ENCODE measurements around the gene VAT1. TPM values are rescaled to one million over a fixed set of nuclear protein-coding genes. Genes with fewer than 3 reads are reported as not detected.

Gene VAT1
- total RNA-seq, 1 experiment from 2014 or later, result 34.9 TPM

DNA sequence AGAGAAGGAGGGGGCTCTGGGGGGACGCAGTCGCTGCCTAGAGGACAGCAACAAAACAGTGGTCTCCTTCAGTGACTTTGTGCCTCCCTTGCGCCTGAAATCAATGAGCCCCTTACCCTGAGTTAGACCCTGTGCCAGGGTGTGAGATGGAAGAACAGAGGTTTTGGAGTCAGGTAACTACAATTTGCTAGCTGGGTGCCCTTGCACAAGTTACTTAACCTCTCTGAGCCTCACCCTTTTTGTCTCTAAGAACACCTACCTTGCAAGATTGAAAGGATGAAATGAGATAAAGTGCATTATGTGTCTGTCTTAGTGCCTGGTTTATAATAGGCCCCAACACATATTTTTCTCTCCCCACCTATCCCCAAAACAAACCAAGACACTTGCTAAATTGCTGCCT lies 12.7 kb upstream of the VAT1 start:
- H3K4me1 ChIP-seq, result peaks cover 10% of the 10 kb centered on the region; the same call in 1 of the 2 replicates
- DNase-seq, result no peak
- H3K27me3 ChIP-seq, result no peaks in the 10 kb centered on the region
- no peak overlapping the region for H3K4me3 ChIP-seq
- no peak overlapping the region for H3K27ac ChIP-seq
- no peaks in the 10 kb centered on the region for H3K9me3 ChIP-seq (replicated peaks)
- H3K36me3 ChIP-seq, result no peaks in the 10 kb centered on the region

DNA sequence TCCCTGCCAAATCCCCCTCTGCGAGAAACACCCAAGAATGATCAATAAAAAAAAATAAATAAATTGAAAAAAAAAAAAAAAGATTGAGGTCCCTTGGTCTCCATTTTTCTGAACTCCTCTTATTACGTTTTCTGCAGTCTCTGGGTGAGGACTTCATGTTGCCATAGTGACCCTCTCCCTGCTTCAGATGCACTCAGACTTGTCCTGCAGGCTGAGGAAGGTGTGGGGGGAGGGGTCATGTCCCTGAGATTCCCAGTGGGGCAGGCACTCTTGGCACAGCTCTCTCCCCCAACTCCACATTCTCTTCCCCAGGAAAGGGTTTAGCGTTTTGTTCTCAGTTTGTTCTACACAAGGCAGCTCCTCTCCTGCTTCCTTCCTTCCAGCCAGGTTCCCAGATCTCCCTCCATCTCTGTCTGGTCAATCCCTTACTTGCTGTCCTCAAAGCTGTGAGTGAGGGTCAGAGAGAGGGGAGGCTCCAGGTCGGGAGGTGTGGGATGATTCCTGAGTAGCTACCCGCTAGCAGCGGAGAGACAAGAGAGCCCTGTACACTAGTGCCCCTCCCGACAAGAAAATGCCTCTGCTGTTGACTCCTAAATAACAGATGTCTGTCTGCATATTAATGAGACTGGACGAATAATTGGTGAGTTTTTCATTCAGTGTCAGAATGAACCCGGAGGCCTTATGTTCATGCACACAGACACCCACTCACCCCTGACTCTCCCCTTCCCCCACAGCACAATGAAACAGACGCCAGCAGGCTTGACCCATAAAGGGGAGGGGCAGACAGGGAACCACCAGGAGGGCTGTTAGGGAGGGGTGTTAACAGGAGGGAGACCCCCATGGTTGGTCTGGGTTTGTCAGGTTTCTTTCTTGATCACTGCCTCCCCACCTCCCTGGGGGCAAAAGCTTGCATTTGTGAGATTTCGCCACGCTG lies 12.0 kb upstream of the VAT1 start:
- Histone ChIP-seq H3K27me3 (peaks cover 3% of the 10 kb centered on the region; the same call in 1 of the 2 replicates), H3K27ac (no peak overlapping the region), H3K4me1 (peaks cover 14% of the 10 kb centered on the region), H3K9me3 (replicated peaks) (no peaks in the 10 kb centered on the region), H3K36me3 (no peaks in the 10 kb centered on the region), H3K4me3 (no peak overlapping the region)
- DNase-seq, result peak in 1 of 2 experiments; percentile 13

DNA sequence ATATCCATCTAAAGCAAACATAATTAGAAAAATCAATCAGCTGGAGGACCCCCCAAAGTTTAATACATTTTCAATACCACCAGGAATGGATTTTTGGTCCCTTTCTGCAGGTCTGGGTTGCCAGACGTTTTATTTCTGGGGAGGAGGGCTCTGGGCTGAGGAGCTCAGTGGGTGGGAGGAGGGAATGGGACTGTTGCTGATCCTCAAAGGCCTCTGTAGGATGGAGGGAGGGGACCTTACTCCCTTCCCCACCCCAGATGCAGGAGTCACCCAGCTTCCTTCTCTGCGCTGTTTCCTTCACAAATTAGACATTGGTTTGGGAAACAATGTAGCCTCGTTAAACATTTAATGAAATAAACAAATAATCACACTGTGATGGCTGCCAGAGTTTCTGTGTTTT lies 9.5 kb upstream of the VAT1 start:
- H3K36me3 ChIP-seq, result no peaks in the 10 kb centered on the region
- H3K4me1 ChIP-seq, result peaks cover 16% of the 10 kb centered on the region
- no peaks in the 10 kb centered on the region for H3K9me3 ChIP-seq (replicated peaks)
- no peak overlapping the region for H3K27ac ChIP-seq
- peaks cover 5% of the 10 kb centered on the region; the same call in 1 of the 2 replicates for H3K27me3 ChIP-seq
- no peak for DNase-seq
- no peak overlapping the region for H3K4me3 ChIP-seq

DNA sequence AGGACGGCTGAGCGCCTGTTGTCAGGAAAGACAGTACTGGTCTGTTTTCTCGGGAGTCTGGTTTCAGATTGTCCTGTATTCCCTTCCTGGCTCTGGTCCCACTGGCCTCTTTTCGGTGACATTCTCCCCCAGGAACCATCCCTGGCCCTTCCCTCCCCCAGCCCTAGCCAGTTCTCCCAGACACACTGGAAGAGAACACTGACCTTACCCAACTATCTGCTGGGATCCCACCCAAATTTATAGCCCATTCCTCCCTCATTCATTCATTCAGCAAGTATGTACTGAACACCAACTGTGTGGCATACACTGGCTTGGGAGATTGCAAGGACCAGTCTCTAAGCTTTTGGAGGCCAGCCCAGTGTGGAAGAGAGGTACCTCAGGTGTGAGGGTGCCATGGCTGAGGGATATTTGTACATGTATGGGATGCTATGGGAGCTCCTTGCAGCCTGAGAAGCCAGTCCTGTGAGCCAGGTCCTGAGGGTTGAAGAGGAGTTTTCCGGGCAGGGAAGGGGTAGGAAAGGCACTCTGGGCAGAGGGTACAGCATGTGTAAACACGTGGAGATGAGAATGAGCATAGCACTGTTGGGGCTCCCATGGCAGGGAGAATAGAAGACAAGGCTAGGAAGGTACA lies 8.1 kb upstream of the VAT1 start:
- Histone ChIP-seq H3K4me1 (peaks cover 16% of the 10 kb centered on the region), H3K9me3 (replicated peaks) (no peaks in the 10 kb centered on the region), H3K27ac (no peak overlapping the region), H3K4me3 (no peak overlapping the region), H3K27me3 (peaks cover 5% of the 10 kb centered on the region; the same call in 1 of the 2 replicates), H3K36me3 (no peaks in the 10 kb centered on the region)
- DNase-seq, result peak in 1 of 2 experiments; percentile 63

DNA sequence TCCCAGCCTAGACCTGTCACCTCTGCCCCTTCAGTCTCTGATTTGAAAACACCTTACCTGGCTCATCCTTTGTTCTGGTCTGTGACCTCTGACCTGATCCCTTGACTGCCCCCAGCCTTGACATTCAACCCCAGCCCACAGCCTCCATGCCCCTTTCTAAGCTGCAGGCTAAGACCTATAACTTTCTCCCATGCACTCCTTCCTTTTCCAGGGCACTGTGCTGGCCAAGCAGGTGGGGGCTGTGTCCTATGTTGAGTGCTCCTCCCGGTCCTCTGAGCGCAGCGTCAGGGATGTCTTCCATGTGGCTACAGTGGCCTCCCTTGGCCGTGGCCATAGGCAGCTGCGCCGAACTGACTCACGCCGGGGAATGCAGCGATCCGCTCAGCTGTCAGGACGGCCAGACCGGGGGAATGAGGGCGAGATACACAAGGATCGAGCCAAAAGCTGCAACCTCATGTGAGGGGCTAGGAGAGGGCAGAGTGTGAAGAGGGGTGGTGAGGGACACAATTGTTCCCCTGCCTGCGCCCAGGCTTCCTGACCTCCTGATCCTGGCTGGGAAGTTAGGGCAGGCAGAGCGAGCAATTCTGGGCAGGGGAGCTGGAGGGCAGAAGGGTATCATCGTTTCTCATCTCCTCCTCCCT lies 6.2 kb upstream of the VAT1 start:
- peaks cover 5% of the 10 kb centered on the region; the same call in 1 of the 2 replicates for H3K27me3 ChIP-seq
- DNase-seq, result peak; percentile 65 to 67
- peak overlapping the region; percentile 9; the same call in 1 of the 2 replicates for H3K27ac ChIP-seq
- peaks cover 9% of the 10 kb centered on the region for H3K4me1 ChIP-seq
- no peaks in the 10 kb centered on the region for H3K36me3 ChIP-seq
- no peak overlapping the region for H3K4me3 ChIP-seq
- no peaks in the 10 kb centered on the region for H3K9me3 ChIP-seq (replicated peaks)

DNA sequence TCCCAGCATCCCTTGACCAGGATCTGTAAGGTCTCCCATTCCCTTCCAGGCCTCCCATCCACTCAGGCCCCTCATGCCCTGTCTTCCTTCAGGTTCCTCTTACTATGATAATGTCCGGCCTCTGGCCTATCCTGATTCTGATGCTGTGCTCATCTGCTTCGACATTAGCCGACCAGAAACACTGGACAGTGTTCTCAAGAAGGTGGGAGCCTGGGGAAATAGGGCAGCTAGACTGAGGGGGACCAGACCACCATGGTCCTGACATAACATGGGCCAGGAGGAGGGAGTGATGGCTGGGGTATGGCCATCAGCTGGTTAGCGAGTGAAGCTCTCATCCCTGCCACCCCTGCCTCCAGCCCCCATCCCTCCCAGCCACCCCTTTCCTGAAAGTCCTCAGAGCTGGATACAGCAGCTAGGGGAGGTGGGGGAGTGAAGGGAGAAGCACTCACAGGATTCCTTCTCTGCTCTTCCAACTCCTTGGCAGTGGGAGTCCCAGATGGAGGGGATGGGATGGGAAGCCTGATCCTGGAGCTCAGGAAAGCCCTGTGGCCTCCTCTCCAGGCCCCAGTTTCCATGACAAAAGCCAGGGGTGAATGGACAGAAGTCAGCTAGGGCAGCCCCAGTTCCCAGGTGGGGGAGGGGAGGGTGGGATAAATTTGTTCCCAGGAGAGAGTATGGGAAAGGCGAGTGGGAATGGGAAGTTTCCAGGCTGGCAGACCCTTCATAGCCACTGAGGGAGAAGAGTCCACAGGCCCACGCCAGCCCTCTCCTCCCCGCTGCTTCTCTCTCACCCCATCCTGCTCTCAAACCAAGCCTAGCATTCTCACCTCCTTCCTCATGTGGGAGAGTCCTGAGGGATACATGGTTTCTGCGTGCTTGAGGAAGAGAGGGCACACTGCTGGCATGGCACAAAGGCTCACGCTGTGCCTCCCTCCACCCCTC lies 5.2 kb upstream of the VAT1 start:
- no peaks in the 10 kb centered on the region for H3K9me3 ChIP-seq (replicated peaks)

DNA sequence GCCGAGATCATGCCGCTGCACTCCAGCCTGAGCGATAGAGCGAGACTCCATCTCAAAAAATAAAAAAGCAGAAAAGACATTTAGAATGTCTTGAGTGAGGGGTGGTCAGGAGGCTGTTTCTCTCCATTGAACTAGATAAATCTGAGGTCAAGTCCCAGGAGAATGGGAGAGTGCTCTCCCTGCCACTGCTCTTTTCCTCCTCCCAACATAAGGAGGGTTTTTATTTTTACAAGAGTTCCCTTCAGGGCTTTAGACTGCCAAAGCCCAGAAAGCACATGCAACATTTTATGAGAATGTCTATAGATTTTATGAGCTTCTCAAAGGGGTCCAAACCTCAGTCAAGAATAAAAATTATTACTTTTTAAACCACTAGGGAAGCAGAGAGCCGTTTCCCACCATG lies 4.4 kb upstream of the VAT1 start:
- H3K4me1 ChIP-seq, result peaks cover 9% of the 10 kb centered on the region
- no peaks in the 10 kb centered on the region for H3K9me3 ChIP-seq (replicated peaks)
- peaks cover 5% of the 10 kb centered on the region; the same call in 1 of the 2 replicates for H3K27me3 ChIP-seq

More for the DNA sequence above, 5.2 kb upstream of the VAT1 start:
- Histone ChIP-seq H3K27ac (no peak overlapping the region), H3K36me3 (no peaks in the 10 kb centered on the region), H3K4me3 (no peak overlapping the region), H3K4me1 (peaks cover 9% of the 10 kb centered on the region), H3K27me3 (peaks cover 5% of the 10 kb centered on the region; the same call in 1 of the 2 replicates)
- DNase-seq, result no peak

DNA sequence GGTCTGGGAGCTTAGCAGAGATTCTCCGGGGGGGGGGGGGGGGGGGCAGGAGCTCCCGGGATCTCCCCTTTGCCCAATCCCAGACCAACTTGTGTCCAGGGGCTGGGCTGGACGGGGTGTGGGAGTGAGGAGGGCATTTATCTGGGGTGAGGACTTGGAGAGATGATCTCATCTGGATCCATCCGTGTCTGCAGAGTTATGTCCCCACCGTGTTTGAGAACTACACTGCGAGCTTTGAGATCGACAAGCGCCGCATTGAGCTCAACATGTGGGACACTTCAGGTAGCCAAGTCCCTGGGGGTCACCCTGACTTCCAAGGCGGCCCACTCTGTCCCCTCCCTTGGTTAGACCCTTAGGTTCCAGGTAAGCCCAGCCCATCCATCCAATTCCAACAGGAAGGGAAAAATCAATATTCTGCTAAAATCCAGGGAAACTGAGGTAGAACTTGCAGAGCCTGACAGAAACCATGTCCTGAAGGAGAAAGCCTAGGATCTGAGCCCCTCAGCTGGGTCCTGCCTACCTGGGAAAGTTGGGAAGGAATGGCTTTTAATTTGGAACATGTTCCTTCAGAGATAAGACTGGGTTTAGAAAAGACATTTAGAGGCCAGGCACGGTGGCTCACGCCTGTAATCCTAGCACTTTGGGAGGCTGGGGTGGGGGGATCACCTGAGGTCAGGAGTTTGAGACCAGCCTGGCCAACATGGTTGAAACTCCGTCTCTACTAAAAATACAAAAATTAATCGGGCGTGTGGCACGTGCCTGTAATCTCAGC lies 3.8 kb upstream of the VAT1 start:
- H3K27me3 ChIP-seq, result peaks cover 5% of the 10 kb centered on the region; the same call in 1 of the 2 replicates
- no peak for DNase-seq
- H3K4me1 ChIP-seq, result peaks cover 9% of the 10 kb centered on the region

More for the DNA sequence above, 4.4 kb upstream of the VAT1 start:
- DNase-seq, result no peak
- Histone ChIP-seq H3K27ac (no peak overlapping the region), H3K4me3 (no peak overlapping the region), H3K36me3 (no peaks in the 10 kb centered on the region)

DNA sequence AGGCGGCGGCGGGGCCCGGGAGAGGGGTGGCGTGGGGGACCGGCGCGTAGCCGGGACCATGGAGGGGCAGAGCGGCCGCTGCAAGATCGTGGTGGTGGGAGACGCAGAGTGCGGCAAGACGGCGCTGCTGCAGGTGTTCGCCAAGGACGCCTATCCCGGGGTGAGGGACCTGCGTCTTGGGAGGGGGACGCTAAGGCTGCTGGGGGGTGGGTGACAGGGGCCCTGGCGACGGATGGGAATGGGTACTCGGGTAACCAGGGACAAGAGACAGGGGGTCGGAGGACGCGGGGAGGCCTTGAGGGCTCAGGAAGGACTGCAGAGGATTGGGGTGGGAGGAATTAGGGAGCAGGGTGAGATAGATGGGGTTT lies 3.1 kb upstream of the VAT1 start:
- H3K4me1 ChIP-seq, result peaks cover 9% of the 10 kb centered on the region
- no peaks in the 10 kb centered on the region for H3K9me3 ChIP-seq (replicated peaks)
- peaks cover 5% of the 10 kb centered on the region; the same call in 1 of the 2 replicates for H3K27me3 ChIP-seq
- H3K4me3 ChIP-seq, result peak overlapping the region; percentile 59
- no peak for DNase-seq
- H3K36me3 ChIP-seq, result no peaks in the 10 kb centered on the region
- H3K27ac ChIP-seq, result no peak overlapping the region

More for the DNA sequence above, 3.8 kb upstream of the VAT1 start:
- H3K9me3 ChIP-seq (replicated peaks), result no peaks in the 10 kb centered on the region
- H3K27ac ChIP-seq, result no peak overlapping the region
- no peak overlapping the region for H3K4me3 ChIP-seq
- H3K36me3 ChIP-seq, result no peaks in the 10 kb centered on the region

DNA sequence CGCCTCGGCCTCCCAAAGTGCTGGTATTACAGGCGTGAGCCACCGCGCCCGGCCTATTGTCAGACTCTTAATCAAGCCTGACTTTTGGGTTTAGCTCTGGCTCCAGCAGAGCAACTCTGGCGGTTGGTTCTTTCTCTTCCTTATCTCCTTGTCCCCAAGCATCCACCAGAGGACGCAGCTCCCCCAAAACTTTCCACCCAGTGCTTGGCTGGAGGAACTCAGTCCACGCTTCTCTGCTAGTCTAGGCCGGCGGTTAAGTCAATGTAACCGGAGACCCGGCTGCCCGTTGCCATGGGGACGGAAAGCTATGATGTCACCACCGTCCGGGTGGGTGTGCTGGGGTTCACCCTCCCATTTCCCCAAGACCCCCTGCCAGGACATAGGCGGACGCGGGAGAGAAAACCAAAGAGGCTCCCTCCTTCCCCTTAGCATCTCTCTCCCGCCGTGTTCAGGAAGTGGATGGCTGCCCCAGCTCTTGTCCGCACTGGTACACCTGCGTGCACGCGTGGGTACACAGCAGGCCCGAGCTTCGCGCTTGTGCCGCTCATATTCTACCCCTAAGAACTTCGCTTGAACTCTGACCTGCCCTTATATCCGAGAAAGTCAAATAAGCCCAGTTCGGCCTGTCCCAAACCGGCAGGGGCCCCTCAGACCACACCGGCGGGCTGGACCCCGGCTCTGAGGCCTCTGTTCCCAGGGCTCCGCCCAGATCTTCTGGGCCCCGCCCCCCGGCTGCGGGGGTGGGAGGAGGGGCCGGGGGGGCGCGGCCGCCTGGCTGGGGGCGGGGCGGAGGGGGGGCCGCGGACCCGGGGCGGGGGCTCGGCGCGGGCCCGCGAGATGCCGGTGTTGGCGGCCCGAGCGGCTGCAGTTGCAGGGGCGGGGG lies 2.5 kb upstream of the VAT1 start, which contains the start of gene RND2:
Gene RND2, plus strand, starts transcription at position 825 of the 883 bp plus-strand sequence. CDS start 117 bp downstream, outside the sequence.
- H3K27ac ChIP-seq, result no peak within 1 kb of the TSS
- H3K4me1 ChIP-seq, result peaks cover 5% of the 10 kb centered on the region
- no peaks in the 10 kb centered on the region for H3K36me3 ChIP-seq
- peak; percentile 98 to 99 for DNase-seq
- H3K4me3 ChIP-seq, result peak within 1 kb of the TSS; percentile 59
- H3K27me3 ChIP-seq, result peaks cover 5% of the 10 kb centered on the region; the same call in 1 of the 2 replicates
- no peaks in the 10 kb centered on the region for H3K9me3 ChIP-seq (replicated peaks)

DNA sequence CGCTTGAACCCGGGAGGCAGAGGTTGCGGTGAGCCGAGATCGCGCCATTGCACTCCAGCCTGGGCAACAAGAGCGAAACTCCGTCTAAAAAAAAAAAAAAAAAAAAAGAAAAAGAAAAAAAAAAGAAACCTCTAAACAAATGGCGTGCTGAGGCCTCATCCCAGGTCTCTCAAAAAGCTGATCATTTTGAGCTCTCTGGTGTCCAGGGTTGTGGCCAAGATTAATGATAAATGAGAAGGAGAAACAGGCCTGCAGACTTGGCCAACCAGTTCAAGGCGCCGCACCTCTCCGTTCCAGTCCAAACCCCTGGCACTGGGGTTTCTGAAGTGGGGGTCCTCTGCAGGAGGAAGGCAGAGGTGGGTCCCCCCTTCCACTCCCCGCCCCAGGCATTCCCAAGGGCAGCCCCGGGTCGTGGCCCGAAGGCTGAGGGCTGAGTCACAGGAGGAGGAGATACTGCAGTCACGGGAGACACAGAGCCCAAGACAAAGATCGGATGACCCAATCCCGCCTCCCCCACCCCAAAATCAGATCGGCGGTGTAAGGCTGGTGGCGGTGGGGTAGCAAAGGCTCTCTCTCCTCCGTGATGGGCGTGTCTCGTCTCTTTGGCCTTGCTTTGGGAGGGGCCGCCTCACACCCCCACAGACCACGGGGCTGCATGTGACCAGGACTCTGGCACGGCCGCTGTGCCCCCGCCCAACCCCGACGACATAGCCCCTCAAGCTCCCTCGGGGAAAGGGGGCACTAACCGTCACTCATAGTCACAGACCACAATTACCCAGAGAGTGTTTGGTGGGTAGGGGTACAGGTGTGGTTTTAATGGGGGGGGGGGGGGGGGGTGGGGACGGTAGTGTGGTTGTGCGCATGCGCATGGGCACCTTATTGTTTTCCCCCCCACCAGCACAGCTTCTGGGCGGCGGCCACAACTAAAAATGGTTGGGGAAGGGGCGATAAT lies 1.1 kb downstream of the VAT1 start:
- peak overlapping the region; percentile 70 for H3K4me3 ChIP-seq
- peak overlapping the region; percentile 45 for H3K27ac ChIP-seq
- H3K36me3 ChIP-seq, result no peaks in the 10 kb centered on the region; the same call in 1 of the 2 replicates
- DNase-seq, result peak; percentile 46 to 51
- H3K9me3 ChIP-seq (replicated peaks), result no peaks in the 10 kb centered on the region
- no peaks in the 10 kb centered on the region for H3K4me1 ChIP-seq
- no peaks in the 10 kb centered on the region for H3K27me3 ChIP-seq

Measured in SJCRH30 (cell line).